GM18951 (cell line): ENCODE results near the gene PLXNA2.

Experiments used
- POLR2A ChIP-seq: IDR thresholded peaks from 4 replicates; pipeline ENCODE4 v1.6.1; 2011; ENCODE audit warnings: mild to moderate bottlenecking; ENCODE audit not compliant: insufficient read length, insufficient read depth; ENCODE audit errors: extremely low read depth
- in situ Hi-C: fragments of 300-500 bp; cut with MboI; formaldehyde crosslinking; loops from one replicate; pipeline ENCODE4 v1.12.0; 2022; ENCODE audit warnings: low sequenced_read_pairs, mixed read lengths, inconsistent platforms; ENCODE audit not compliant: unreplicated experiment

Gene PLXNA2

GRCh38 chr1:208030288-208031091 is 213.7 kb downstream of the PLXNA2 start:
- in situ Hi-C loops: loop anchor here (10.0 kb wide), 1 partner anchor 224 kb away; no protein-coding TSS in a partner anchor
- no peak for TF ChIP-seq POLR2A

GRCh38 chr1:208029381-208030287 is 214.6 kb downstream of the PLXNA2 start:
- no peak for TF ChIP-seq POLR2A
- in situ Hi-C loops: loop anchor here (10.0 kb wide), 1 partner anchor 225 kb away; no protein-coding TSS in a partner anchor

GRCh38 chr1:208028526-208028925 is 215.7 kb downstream of the PLXNA2 start:
- no peak for TF ChIP-seq POLR2A
- in situ Hi-C loops: no loop called here

GRCh38 chr1:208027861-208028260 is 216.3 kb downstream of the PLXNA2 start:
- no peak for TF ChIP-seq POLR2A
- in situ Hi-C loops: no loop called here

GRCh38 chr1:208026880-208027438 is 217.2 kb downstream of the PLXNA2 start:
- TF ChIP-seq POLR2A: no peak
- in situ Hi-C loops: no loop called here

- TF ChIP-seq POLR2A: no peak
- in situ Hi-C loops: no loop called here
Observed at GRCh38 chr1:208025031-208025430, 219.2 kb downstream of the PLXNA2 start.

GRCh38 chr1:208024406-208024805 is 219.8 kb downstream of the PLXNA2 start:
- no peak for TF ChIP-seq POLR2A
- in situ Hi-C loops: no loop called here

- TF ChIP-seq POLR2A: no peak
- in situ Hi-C loops: no loop called here
Observed at GRCh38 chr1:208019257-208019656, 224.9 kb downstream of the PLXNA2 start.

GRCh38 chr1:208015255-208015654 is 228.9 kb downstream of the PLXNA2 start:
- in situ Hi-C loops: no loop called here
- TF ChIP-seq POLR2A: no peak

- in situ Hi-C loops: no loop called here
- no peak for TF ChIP-seq POLR2A
Observed at GRCh38 chr1:208013210-208013609, 231.0 kb downstream of the PLXNA2 start.

- no peak for TF ChIP-seq POLR2A
- in situ Hi-C loops: no loop called here
Observed at GRCh38 chr1:208012721-208013120, 231.5 kb downstream of the PLXNA2 start.

GRCh38 chr1:208010487-208011071 is 233.6 kb downstream of the PLXNA2 start:
- no peak for TF ChIP-seq POLR2A
- in situ Hi-C loops: no loop called here
